Activated CD4-positive, alpha-beta T cell treated with anti-CD3 and anti-CD28 coated beads, Interleukin-2, amount 50 U/mL, for 24 hours (primary cell): Measurements from ENCODE around the gene MAFF.
A peak's percentile ranks its signal among the peaks of the same experiment; 100 is the strongest.
"Not testable (repeated sequence)": the region's sequence is repeated elsewhere in the genome, so short reads cannot be mapped to it uniquely, and the experiment has no call there.

Experiments used
- DNase-seq, 2 donors: peaks; one replicate each; pipeline ENCODE4 v3.0.0-alpha.2; 2020; ENCODE audit warnings: low read depth in 1 of 2, low spot score in 1 of 2

The MAFF gene

DNA sequence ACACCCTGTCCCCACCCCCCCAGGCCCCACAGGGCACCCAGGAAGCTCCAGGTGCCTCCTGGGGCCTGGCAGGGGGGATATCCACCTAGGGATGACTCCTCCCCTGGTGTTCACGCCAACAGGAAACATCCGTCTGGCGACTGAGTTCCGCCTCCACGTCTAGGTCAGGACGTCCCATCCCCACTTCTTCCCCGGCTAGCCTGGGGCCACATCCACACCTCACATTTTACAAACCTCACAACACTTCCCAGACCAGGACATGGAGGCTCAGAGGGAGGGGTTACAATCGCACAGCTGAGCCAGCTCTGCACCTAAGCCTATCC, 21.0 kb downstream of the MAFF start:
- no peak for DNase-seq

- no peak for DNase-seq
Observed at GRCh38 chr22:38223289-38223960, 21.6 kb downstream of the MAFF start.

DNA sequence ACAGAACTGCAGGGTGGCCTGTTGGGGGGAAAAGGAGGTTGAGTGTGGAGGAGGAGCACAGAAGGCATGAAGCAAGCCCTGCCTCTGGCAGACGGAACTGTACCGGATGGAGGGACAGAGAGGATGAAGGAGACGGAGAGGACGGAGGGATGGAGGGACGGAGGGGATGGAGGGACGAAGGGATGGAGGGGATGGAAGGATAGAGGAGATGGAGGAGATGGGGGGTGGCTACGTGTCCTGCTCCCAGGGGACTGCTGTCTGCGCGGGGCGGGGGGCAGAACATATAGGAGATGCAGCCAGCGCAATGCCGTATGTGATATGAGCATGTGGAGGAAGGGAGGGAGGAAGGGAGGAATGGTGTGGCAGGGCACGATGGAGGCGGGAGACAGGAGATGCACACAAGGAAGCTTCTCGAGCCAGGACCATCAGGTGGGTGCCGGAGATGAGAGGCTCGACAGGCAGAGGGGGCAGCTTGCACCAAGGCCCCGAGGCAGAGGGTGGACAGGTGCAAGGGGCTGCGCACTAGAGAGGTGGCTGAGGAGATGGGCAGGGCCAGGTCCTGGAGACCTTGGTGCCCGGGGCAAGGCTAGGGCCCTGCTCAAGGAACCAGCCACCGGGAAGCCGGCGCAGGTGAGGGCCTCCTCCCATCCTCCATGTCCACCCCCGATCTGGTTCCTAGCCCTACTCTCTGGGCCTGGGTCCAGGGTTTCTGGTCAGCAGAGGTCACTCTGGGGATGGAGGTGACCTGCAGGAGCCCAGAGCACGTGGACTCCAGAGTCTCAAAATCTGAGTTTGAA, 25.3 kb downstream of the MAFF start:
- DNase-seq: no peak

- DNase-seq: no peak
Observed at GRCh38 chr22:38228326-38228872, 26.6 kb downstream of the MAFF start.

GRCh38 chr22:38228873-38229740, 27.3 kb downstream of the MAFF start:
- no peak for DNase-seq

DNA sequence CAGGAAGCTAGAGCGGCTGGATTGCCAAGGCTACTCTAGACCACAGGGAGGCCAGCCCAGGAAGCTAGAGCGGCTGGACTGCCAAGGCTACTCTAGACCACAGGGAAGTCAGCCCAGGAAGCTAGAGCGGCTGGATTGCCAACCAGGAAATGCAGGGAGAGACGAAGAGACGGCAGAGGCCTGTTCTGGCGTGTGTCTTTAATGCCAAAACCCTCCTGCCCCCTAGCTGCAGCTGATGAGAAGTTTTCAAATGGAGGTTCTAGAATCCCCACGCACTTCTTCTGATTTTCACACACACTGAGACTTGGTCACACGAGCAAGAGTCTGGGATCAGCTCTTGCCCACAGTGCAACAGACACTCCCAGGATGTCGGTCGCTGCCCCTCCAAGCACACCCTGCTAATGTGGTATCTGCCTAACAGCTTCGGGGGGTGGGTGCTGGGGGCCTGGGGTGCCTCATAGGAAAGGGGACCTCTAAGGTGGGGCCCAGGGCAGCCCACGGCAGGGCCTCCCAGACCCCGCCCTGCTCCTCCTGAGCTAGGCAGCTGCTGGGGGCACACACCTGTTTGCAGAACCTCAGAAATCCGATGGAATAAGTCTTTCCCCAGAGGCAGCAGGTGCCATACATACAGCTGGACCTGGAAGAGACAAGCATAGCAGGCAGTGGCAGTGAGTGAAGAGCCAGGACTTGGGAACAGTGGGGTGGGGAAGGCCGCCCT, 28.5 kb downstream of the MAFF start:
- peak in 1 of 2 donors; percentile 9 for DNase-seq

DNA sequence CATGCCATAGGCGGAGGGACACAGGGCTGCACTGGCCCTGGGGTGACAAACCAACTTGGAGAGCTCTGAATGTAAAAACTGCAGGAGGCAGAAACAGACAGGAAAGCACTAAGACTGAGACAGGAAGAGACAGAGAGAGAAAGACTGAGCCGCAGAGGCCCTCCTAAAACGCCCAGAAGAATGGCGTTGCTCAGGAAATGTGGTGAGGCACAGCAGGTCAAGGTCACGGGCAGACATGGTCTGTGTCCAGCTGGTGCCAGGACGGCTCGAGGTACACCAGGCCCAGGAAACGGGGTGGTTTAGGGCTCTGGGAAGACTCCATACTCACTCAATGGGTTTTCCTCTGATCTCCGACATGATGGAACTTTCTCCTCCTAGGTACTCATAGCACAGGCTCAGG, 29.1 kb downstream of the MAFF start:
- DNase-seq: no peak

GRCh38 chr22:38232196-38232595, 30.4 kb downstream of the MAFF start:
- DNase-seq: no peak

DNA sequence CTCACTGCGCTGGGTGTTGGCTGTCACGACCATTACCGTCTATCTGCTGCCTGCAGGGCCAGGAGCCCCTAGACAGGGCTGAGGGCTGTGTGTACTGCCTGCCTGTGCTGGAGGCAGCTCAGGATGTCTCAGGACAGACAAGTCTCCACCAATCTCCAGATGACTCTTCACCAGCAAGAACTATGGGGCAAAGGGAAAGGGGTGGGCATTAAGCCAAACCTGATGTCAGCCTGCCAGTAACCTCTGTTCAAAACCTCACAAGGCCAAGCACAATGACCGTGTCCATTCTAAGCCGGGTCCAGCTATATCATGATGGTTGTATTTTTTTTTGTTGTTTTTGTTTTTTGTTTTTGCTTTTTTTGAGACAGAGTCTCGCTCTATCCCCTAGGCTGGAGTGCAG, 31.6 kb downstream of the MAFF start:
- DNase-seq: no peak

GRCh38 chr22:38233856-38234255, 32.1 kb downstream of the MAFF start:
- DNase-seq: not testable (repeated sequence)

DNA sequence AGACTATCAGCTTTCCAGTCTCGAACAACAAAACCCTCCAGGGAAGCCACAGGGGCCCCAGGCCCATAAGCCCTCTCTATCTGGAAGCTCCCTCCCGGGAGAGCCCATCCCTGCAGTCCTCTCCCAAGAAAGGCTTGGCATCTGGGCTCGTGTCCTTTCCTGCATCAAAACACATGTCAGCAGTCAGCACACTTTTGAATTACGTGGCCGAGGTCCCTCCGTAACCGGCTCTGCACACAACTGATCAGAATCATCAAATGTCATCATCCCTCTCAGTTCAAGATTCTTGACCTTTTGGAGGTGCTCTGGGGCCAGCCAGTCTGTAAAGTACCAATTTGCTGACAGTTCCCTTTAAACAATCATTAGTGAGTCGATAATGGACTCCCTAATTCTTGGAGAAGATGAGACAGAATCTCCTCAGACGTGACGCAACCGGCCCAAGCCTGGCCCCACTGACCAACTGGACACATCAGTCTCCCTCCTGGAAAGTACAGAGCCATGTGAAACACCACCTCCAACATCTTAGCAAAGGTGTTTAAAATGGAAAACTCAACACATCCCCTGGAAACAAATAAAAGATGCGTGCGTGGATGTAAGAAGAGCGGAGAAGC, 33.6 kb downstream of the MAFF start:
- no peak for DNase-seq

- DNase-seq: no peak
Observed at GRCh38 chr22:38236786-38237185, 35.0 kb downstream of the MAFF start.

DNA sequence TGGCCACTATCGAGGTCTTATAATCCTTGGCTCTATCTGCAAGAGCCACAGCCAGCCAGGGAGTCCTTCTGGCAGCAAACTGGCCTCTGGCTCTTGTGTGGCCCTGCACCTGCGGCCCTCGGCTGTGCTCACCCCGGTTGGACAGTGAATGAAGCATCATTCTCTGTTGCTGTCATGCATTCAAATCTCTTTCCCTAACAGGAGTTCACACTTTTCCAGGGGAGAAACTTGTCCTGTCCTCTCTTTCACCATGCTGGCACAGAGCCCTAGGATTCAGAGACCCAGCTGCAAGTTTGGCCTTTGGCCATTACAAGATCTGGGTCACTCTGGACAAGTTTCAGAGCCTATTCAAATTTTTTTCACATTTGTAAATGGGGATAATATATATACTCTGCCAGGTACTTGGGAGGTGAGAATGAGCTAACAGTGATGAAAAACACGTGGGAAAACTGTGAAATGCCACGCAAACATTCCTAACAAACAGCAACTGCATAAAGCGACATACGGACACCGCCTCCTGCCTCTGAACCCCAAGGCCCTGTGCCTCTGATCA, 36.8 kb downstream of the MAFF start:
- DNase-seq: no peak

DNA sequence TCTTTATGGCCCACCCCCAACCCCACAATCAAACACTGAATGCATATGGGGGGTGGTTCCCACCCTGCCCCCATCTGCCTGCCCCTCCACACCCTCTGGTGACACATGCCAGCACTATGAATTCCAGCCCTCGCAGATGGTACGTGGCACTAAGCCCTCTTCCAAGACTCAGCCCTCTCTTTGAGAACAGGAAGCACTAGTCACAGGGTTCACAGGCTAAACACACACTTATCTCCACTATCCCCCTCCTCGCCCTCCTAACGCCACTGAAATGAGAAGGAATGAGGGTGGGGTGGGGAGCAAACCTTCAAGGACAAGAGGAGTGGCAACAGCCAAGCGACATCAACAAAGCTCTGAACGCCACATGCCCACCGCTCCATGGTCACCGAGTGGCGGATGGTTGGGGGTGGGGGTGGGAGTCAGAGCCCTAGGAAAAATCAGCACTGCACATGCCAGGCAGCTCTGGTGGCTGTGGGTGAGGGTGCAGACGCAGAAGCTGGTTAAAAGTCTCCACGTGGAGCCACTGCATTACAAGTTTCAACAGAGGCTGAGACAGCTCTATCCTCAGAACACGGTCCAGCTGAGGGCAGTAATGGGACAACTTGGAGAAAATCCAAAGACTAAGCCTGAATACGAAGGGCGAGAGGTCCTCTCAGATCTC, 37.4 kb downstream of the MAFF start:
- no peak for DNase-seq

GRCh38 chr22:38240734-38241252, 39.0 kb downstream of the MAFF start:
- DNase-seq: no peak

- DNase-seq: no peak
Observed at GRCh38 chr22:38243007-38243765, 41.4 kb downstream of the MAFF start.

DNA sequence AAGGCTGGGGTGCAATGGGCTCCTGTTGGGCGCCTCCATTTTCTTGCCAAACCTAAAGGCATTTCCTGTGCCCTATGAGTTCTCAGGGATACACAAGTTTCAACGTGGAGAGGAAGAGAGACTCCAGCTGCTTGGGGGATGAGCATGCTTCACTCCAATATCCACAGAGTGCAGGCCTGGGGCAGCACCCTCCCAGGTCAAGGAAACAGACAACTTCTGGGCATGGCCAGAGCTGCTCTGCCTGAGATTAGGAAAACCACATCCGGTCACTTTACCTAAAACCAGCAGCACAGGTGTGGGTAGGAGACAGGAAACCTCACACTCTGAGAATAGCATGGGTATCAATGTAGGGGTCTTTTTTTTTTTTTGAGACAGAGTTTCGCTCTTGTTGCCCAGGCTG, 42.3 kb downstream of the MAFF start:
- DNase-seq: no peak

DNA sequence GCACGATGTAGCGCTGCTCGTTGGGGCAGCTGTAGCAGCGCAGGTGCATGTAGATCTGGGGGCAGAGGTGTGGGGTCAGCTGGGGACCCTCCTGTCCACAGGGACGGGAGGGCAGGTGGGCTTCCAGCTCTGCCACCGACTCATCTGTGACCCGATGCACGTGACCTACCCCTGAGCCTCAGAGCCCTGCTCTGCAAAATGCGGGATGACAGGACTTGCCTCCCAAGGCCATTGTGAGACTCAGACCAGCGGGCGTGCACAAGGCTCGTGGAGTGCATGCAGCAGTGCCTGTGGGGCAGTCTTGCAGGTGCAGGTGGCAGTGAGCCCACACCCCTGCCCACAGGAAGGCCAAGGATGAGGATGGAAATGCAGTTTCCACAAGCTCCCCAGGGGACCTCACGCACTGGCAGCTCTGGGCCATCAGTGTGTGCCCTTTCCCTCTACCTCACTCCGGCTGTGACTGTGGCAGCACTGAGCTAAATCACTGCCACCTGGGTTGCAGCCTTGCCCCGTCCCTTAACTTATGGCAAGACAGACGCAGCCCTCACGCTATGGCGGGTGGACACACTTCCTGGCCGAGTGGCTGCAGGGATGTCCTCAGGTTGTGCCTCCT, 44.4 kb downstream of the MAFF start:
- no peak for DNase-seq
